HEK293 (cell line): Measurements from ENCODE around the gene UBE2D2.
"Not testable (repeated sequence)": the region's sequence is repeated elsewhere in the genome, so short reads cannot be mapped to it uniquely, and the experiment has no call there.

Experiments used
- GLIS2 ChIP-seq: fragments of 450-650 bp; formaldehyde crosslinking; IDR thresholded peaks from 2 replicates; pipeline ENCODE4 v1.5.1; 2016; ENCODE audit warnings: missing biosample characterization, missing genetic modification characterization
- ZEB2 ChIP-seq: fragments of 450-650 bp; formaldehyde crosslinking; IDR thresholded peaks from 2 replicates; pipeline ENCODE4 v1.5.1; 2016; ENCODE audit warnings: missing biosample characterization, missing genetic modification characterization
- ZNF169 ChIP-seq: fragments of 450-650 bp; formaldehyde crosslinking; IDR thresholded peaks from 2 replicates; pipeline ENCODE4 v1.5.1; 2016; ENCODE audit warnings: missing biosample characterization, missing genetic modification characterization

GRCh38 chr5:139582181-139582580, 21.0 kb downstream of the UBE2D2 start:
- TF ChIP-seq ZNF169, GLIS2, ZEB2 (tag by site-specific recombination): not testable (repeated sequence)
